GM13976 (cell line): ENCODE results near the gene NUP214.

Experiments
- DNase-seq: peaks from one replicate; pipeline ENCODE4 v3.0.0; 2012; ENCODE audit warnings: low spot score
- CTCF ChIP-seq: IDR thresholded peaks from 2 replicates; pipeline ENCODE4 v1.5.1; 2012; ENCODE audit warnings: borderline replicate concordance, mild to moderate bottlenecking; ENCODE audit not compliant: insufficient read depth; ENCODE audit errors: extremely low read depth, missing control alignments, control extremely low read depth
- in situ Hi-C: fragments of 300-500 bp; cut with MboI; formaldehyde crosslinking; loops from one replicate; pipeline ENCODE4 v1.12.0; 2022; ENCODE audit warnings: low sequenced_read_pairs, mixed read lengths, inconsistent platforms; ENCODE audit not compliant: unreplicated experiment

Gene NUP214

GRCh38 chr9:131233556-131233955, 108.2 kb downstream of the NUP214 start:
- in situ Hi-C loops: no loop called here
- no peak for TF ChIP-seq CTCF
- no peak for DNase-seq

GRCh38 chr9:131233995-131234394, 108.6 kb downstream of the NUP214 start:
- in situ Hi-C loops: no loop called here
- DNase-seq: no peak
- no peak for TF ChIP-seq CTCF

- no peak for TF ChIP-seq CTCF
- in situ Hi-C loops: no loop called here
- DNase-seq: no peak
These were observed 109.6 kb downstream of the NUP214 start for GRCh38 chr9:131234799-131235479.

- no peak for DNase-seq
- no peak for TF ChIP-seq CTCF
- in situ Hi-C loops: no loop called here
These were observed 110.1 kb downstream of the NUP214 start for GRCh38 chr9:131235480-131235851.

GRCh38 chr9:131236161-131236560, 110.8 kb downstream of the NUP214 start:
- in situ Hi-C loops: no loop called here
- no peak for DNase-seq
- TF ChIP-seq CTCF: no peak

GRCh38 chr9:131236761-131237160, 111.4 kb downstream of the NUP214 start:
- TF ChIP-seq CTCF: no peak
- in situ Hi-C loops: no loop called here
- DNase-seq: no peak
